Colonic mucosa (tissue), 4 donors: ENCODE data around the gene EFHC2. TPM values are rescaled to one million over a fixed set of nuclear protein-coding genes. Genes with fewer than 3 reads are reported as not detected.
A peak's percentile ranks its signal among the peaks of the same experiment; 100 is the strongest.

ENCODE experiments used
- DNase-seq: peaks from one replicate; pipeline ENCODE4 v3.0.0-alpha.2; 2020
- H3K27ac ChIP-seq: fragments of 200-600 bp; one replicate; pipeline ENCODE4 v1.8.0; 2021
- H3K27me3 ChIP-seq: fragments of 200-600 bp; one replicate; pipeline ENCODE4 v1.8.0; 2021
- H3K36me3 ChIP-seq: fragments of 200-600 bp; one replicate; pipeline ENCODE4 v1.8.0; 2021
- H3K4me1 ChIP-seq: fragments of 200-600 bp; one replicate; pipeline ENCODE4 v1.8.0; 2021; ENCODE audit warnings: mild to moderate bottlenecking
- H3K4me3 ChIP-seq: fragments of 200-600 bp; one replicate; pipeline ENCODE4 v1.8.0; 2021
- H3K9ac ChIP-seq, 2 donors: one replicate each; pipeline ENCODE4 v1.7.0; 2013; ENCODE audit warnings: control low read depth in 2 of 2, low read depth in 2 of 2, low read length in 2 of 2
- H3K9me3 ChIP-seq: fragments of 200-600 bp; one replicate; pipeline ENCODE4 v1.8.0; 2021
- CTCF ChIP-seq: fragments of 200-600 bp; IDR thresholded peaks from one replicate; pipeline ENCODE4 v1.8.0; 2022; ENCODE audit warnings: antibody characterized with exemption, mild to moderate bottlenecking
- intact Hi-C: fragments of 100-400 bp; cut with DNase I; formaldehyde crosslinking; loops from one replicate; pipeline ENCODE4 v1.14.1; 2022
- total RNA-seq, 2 donors: library from RNA; stranded (reverse); fragmentation: NEBNext Ultra II Directional in 1 of 2; extraction: Animal tissue kit (Norgen Biotek cat#: 25700) in 1 of 2; gene quantifications; one replicate each; pipeline ENCODE4 v1.2.1, GENCODE V29; 2021
- donor health status: healthy.
- donor health status: DM: no; HTN: no; CAD: no.
- donor health status: DM: no; HTN: no; CAD: no.

EFHC2 gene
- 1 to 10 TPM in 1 of 2 donors, under 1 TPM in 1; 0.57 to 2.0 TPM for total RNA-seq

DNA sequence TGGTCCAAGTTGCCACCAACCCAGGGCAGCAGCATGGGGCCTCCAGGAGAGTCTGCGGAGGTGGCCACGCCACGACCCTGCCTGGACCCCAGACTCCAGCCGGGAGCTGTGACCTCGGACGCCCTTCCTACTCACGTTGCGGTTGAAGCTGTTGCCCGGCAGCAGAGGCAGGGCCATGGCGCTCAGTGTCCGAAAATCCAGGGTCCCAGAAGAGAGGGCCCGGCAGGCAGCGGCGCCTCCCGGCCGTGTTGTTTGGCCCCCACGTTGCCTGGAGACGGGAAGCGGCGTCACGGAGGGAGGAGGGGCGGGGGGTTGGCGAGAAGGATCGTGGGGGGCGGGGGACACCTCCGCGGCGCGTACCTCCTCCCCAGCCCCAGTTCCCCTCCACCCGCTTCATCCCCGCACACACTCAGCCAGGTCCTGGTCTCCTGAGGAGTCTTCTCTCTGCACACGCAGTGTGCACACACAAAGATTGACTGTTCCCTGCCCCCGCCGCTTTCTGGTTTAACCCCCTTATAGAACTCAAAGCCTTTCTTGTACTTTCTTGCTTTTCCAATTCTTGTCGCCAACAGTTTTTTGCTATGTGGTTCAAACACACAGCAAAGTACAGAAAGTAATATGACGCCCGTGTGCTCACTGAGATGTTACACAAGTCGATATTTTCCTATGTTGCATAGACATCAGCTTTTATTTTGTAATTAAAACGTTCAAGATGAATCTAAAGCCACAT is at the start of gene EFHC2:
TSS of gene EFHC2 (minus strand) at position 261 of the 730 bp plus-strand sequence. CDS start at position 177, 84 bp downstream.
- no peak within 1 kb of the TSS for H3K9ac ChIP-seq
- intact Hi-C loops: no loop called here
- no peaks in the 10 kb centered on the region for H3K27me3 ChIP-seq
- H3K9me3 ChIP-seq: no peaks in the 10 kb centered on the region
- H3K36me3 ChIP-seq: no peaks in the 10 kb centered on the region
- no peaks in the 10 kb centered on the region for H3K4me1 ChIP-seq
- DNase-seq: no peak
- no peak within 1 kb of the TSS for H3K27ac ChIP-seq
- peak within 1 kb of the TSS; percentile 28 for H3K4me3 ChIP-seq
- no peak for TF ChIP-seq CTCF

- intact Hi-C loops: no loop called here
- H3K4me1 ChIP-seq: no peaks in the 10 kb centered on the region
- peaks cover 3% of the 10 kb centered on the region for H3K27me3 ChIP-seq
- TF ChIP-seq CTCF: no peak
- no peak overlapping the region for H3K27ac ChIP-seq
- H3K4me3 ChIP-seq: no peak overlapping the region
- no peak overlapping the region for H3K9ac ChIP-seq
- H3K36me3 ChIP-seq: no peaks in the 10 kb centered on the region
- DNase-seq: no peak
- no peaks in the 10 kb centered on the region for H3K9me3 ChIP-seq
Observed at GRCh38 chrX:44392767-44393166, 49.3 kb upstream of the EFHC2 start.

GRCh38 chrX:44384688-44385338 is 41.3 kb upstream of the EFHC2 start:
- DNase-seq: no peak
- Histone ChIP-seq H3K9ac (no peak overlapping the region), H3K36me3 (no peaks in the 10 kb centered on the region), H3K4me3 (no peak overlapping the region), H3K4me1 (no peaks in the 10 kb centered on the region), H3K27me3 (no peaks in the 10 kb centered on the region), H3K9me3 (no peaks in the 10 kb centered on the region), H3K27ac (no peak overlapping the region)
- TF ChIP-seq CTCF: no peak
- intact Hi-C loops: no loop called here

DNA sequence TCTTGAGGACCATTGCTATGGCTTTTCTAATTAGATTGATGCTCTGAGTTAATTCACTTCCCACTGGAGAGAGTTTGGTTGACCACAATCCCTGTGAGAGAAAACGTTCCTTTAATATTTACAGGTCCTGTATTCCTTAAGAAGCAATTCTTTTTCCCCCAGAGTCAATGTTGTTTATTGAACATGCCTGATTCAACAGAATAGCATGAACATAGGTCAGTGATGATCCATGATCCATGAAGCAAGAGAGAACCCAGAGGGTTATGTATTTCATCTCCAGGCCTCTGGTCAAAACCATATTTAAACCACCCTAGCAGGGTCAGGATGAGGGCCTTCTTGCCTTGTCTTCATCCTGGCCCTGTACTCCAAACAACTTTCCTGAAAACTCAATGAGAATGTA is 39.4 kb upstream of the EFHC2 start:
- H3K9ac ChIP-seq: no peak overlapping the region
- no peak for DNase-seq
- no peaks in the 10 kb centered on the region for H3K27me3 ChIP-seq
- no peak overlapping the region for H3K27ac ChIP-seq
- no peak for TF ChIP-seq CTCF
- H3K36me3 ChIP-seq: no peaks in the 10 kb centered on the region
- intact Hi-C loops: no loop called here
- H3K9me3 ChIP-seq: no peaks in the 10 kb centered on the region
- H3K4me3 ChIP-seq: no peak overlapping the region
- no peaks in the 10 kb centered on the region for H3K4me1 ChIP-seq

GRCh38 chrX:44352758-44353157 is 9.3 kb upstream of the EFHC2 start:
- no peak overlapping the region for H3K9ac ChIP-seq
- no peak for TF ChIP-seq CTCF
- H3K4me3 ChIP-seq: no peak overlapping the region
- no peaks in the 10 kb centered on the region for H3K27me3 ChIP-seq
- H3K36me3 ChIP-seq: no peaks in the 10 kb centered on the region
- DNase-seq: no peak
- no peak overlapping the region for H3K27ac ChIP-seq
- H3K4me1 ChIP-seq: no peaks in the 10 kb centered on the region
- no peaks in the 10 kb centered on the region for H3K9me3 ChIP-seq
- intact Hi-C loops: no loop called here
